Measurements from ENCODE around the gene CPEB3.

The CPEB3 gene

GRCh38 chr10:92094960-92095359 is 195.9 kb downstream of the CPEB3 start:
- DNase-seq (ENCODE audit: extremely low read depth, low read depth) = no peak
- no peak for TF ChIP-seq CTCF (IDR thresholded peaks at IDR 0.05; ENCODE audit: low read depth, low read length)

- DNase-seq (ENCODE audit: extremely low read depth, low read depth) = no peak
- no peak for TF ChIP-seq CTCF (IDR thresholded peaks at IDR 0.05; ENCODE audit: low read depth, low read length)
These were observed 198.9 kb downstream of the CPEB3 start for GRCh38 chr10:92091965-92092364.

GRCh38 chr10:92087750-92088395 is 203.0 kb downstream of the CPEB3 start:
- TF ChIP-seq CTCF (IDR thresholded peaks at IDR 0.05; ENCODE audit: low read depth, low read length) = peak; percentile 79
- peak; percentile 57 for DNase-seq (ENCODE audit: extremely low read depth, low read depth)

- no peak for TF ChIP-seq CTCF (IDR thresholded peaks at IDR 0.05; ENCODE audit: low read depth, low read length)
- no peak for DNase-seq (ENCODE audit: extremely low read depth, low read depth)
These were observed 208.1 kb downstream of the CPEB3 start for GRCh38 chr10:92082583-92083280.

- no peak for TF ChIP-seq CTCF (IDR thresholded peaks at IDR 0.05; ENCODE audit: low read depth, low read length)
- DNase-seq (ENCODE audit: extremely low read depth, low read depth) = no peak
These were observed 209.2 kb downstream of the CPEB3 start for GRCh38 chr10:92081641-92082040.

- DNase-seq (ENCODE audit: extremely low read depth, low read depth) = no peak
- TF ChIP-seq CTCF (IDR thresholded peaks at IDR 0.05; ENCODE audit: low read depth, low read length) = no peak
These were observed 210.6 kb downstream of the CPEB3 start for GRCh38 chr10:92080244-92080643.

GRCh38 chr10:92079003-92079402 is 211.9 kb downstream of the CPEB3 start:
- DNase-seq (ENCODE audit: extremely low read depth, low read depth) = no peak
- no peak for TF ChIP-seq CTCF (IDR thresholded peaks at IDR 0.05; ENCODE audit: low read depth, low read length)

All from AG09319 (cell line).